ENCODE results near the gene STC2. TPM values are rescaled to one million over a fixed set of nuclear protein-coding genes. Genes with fewer than 3 reads are reported as not detected.

STC2 gene
- total and polyA plus RNA-seq, 2 of the 4 experiments (the other 2 are of a cell fraction) = 87.5 to 270 TPM

DNA sequence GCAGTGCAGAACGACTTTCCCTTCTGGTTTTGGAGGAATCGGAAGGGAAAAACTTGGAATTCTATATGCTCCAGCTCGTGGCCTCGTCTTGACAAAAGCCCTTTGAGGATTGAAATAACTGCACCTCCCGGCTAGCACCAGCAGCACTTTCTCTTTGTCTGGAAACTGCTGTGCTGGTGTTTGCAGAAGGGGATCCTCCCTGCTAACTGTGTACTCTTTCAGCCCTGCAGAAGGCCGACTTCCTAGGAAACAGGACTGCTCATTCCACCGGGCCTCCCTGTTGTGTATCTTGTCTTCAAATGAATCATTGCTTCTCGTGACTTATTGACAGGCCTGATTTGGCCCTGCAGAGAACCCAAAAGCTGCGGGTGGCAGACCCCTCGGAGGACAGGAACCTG is 23.6 kb downstream of the STC2 start:
- no peak for DNase-seq
- ATAC-seq (ENCODE audit: low read depth) = no peak
- H3K4me1 ChIP-seq (ENCODE audit: control insufficient read depth, insufficient read depth, low read length) = peaks cover 16% of the 10 kb centered on the region
- no peak overlapping the region for H2BK5ac ChIP-seq (ENCODE audit: low read depth, low read length, poor library complexity, severe bottlenecking)
- no peak overlapping the region for H3K9ac ChIP-seq (ENCODE audit: low read depth, low read length)
- H3K23ac ChIP-seq (ENCODE audit: low read depth, low read length) = no peak overlapping the region
- H3K4ac ChIP-seq (ENCODE audit: low read depth, low read length) = no peak overlapping the region
- H2BK120ac ChIP-seq (ENCODE audit: low read depth, low read length) = no peak overlapping the region
- H2AFZ ChIP-seq (replicated peaks; ENCODE audit: low read length, poor library complexity) = no peak overlapping the region
- no TSS peak for BruUV-seq (replicated peaks)
- H3K4me3 ChIP-seq (ENCODE audit: insufficient read depth, low read depth, low read length) = no peak overlapping the region
- H2AK9ac ChIP-seq (replicated peaks; ENCODE audit: low read depth, low read length, poor library complexity) = no peak overlapping the region
- no peak overlapping the region for H3K14ac ChIP-seq (replicated peaks; ENCODE audit: low read depth, low read length)
- H3K56ac ChIP-seq (ENCODE audit: extremely low read depth, insufficient read depth, low read length) = no peak overlapping the region
- peaks cover 7% of the 10 kb centered on the region; the same call in 1 of the 2 replicates for H3K9me1 ChIP-seq (ENCODE audit: insufficient read depth, low read length)
- no peak overlapping the region for H4K91ac ChIP-seq (ENCODE audit: insufficient read depth, low read depth, low read length)
- H4K5ac ChIP-seq (ENCODE audit: low read depth, low read length) = no peak overlapping the region
- 80% methylated on average over 7 of the region's 10 CpGs; no CpG with 5 or more reads in 1 of the 2 experiments for whole genome bisulfite sequencing, 2 experiments (ENCODE audit: extremely low coverage in 2 of 2, insufficient read length in 1 of 2)
- no peak overlapping the region for H3K18ac ChIP-seq (ENCODE audit: low read depth, low read length)
- H3K9me3 ChIP-seq (ENCODE audit: control insufficient read depth, insufficient read depth, low read length) = peaks cover 4% of the 10 kb centered on the region
- peaks cover 3% of the 10 kb centered on the region; the same call in 1 of the 2 replicates for H4K20me1 ChIP-seq (ENCODE audit: insufficient read depth, low read length)
- no peak overlapping the region for H3K4me2 ChIP-seq (ENCODE audit: low read depth, low read length)
- no peaks in the 10 kb centered on the region for H3K27me3 ChIP-seq (ENCODE audit: control insufficient read depth, insufficient read depth, low read length)
- CTCF ChIA-PET = no interaction called here
- H3K27ac ChIP-seq (ENCODE audit: insufficient read depth, low read length) = no peak overlapping the region
- dilution Hi-C loops (cut with HindIII; ENCODE audit: low sequenced_read_pairs, unreplicated experiment) (no loop called here), intact Hi-C loops (cut with micrococcal nuclease) (no loop called here), in situ Hi-C loops (cut with MboI; ENCODE audit: low sequenced_read_pairs) (no loop called here)
- no peak overlapping the region for H2AK5ac ChIP-seq (ENCODE audit: low read depth, low read length)
- H3K79me1 ChIP-seq (ENCODE audit: low read depth in 1 of 2, low read length in 2 of 2) = no peaks in the 10 kb centered on the region
- H2BK15ac ChIP-seq (ENCODE audit: low read depth, low read length) = no peak overlapping the region
- H4K8ac ChIP-seq (ENCODE audit: low read depth in 2 of 2, low read length in 2 of 2) = no peak overlapping the region
- TF ChIP-seq, protein P1, sequence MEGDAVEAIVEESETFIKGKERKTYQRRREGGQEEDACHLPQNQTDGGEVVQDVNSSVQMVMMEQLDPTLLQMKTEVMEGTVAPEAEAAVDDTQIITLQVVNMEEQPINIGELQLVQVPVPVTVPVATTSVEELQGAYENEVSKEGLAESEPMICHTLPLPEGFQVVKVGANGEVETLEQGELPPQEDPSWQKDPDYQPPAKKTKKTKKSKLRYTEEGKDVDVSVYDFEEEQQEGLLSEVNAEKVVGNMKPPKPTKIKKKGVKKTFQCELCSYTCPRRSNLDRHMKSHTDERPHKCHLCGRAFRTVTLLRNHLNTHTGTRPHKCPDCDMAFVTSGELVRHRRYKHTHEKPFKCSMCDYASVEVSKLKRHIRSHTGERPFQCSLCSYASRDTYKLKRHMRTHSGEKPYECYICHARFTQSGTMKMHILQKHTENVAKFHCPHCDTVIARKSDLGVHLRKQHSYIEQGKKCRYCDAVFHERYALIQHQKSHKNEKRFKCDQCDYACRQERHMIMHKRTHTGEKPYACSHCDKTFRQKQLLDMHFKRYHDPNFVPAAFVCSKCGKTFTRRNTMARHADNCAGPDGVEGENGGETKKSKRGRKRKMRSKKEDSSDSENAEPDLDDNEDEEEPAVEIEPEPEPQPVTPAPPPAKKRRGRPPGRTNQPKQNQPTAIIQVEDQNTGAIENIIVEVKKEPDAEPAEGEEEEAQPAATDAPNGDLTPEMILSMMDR (conservative IDR thresholded peaks at IDR 0.05; ENCODE audit: low read depth, low read length) = no peak
- no peak for TF ChIP-seq BHLHE40 (IDR thresholded peaks at IDR 0.05; ENCODE audit: low read depth, low read length)
- TF ChIP-seq MAZ (IDR thresholded peaks at IDR 0.05; ENCODE audit: borderline replicate concordance, low read depth, low read length) = no peak
- no peak for TF ChIP-seq RAD21 (IDR thresholded peaks at IDR 0.05; ENCODE audit: low read length)
- TF ChIP-seq CEBPB (IDR thresholded peaks at IDR 0.05; ENCODE audit: low read depth, low read length) = no peak
- TF ChIP-seq CHD1 (IDR thresholded peaks at IDR 0.05; ENCODE audit: low read depth, low read length) = no peak
- TF ChIP-seq, protein P2, sequence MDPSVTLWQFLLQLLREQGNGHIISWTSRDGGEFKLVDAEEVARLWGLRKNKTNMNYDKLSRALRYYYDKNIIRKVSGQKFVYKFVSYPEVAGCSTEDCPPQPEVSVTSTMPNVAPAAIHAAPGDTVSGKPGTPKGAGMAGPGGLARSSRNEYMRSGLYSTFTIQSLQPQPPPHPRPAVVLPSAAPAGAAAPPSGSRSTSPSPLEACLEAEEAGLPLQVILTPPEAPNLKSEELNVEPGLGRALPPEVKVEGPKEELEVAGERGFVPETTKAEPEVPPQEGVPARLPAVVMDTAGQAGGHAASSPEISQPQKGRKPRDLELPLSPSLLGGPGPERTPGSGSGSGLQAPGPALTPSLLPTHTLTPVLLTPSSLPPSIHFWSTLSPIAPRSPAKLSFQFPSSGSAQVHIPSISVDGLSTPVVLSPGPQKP (IDR thresholded peaks at IDR 0.05; ENCODE audit: borderline replicate concordance, low read depth, low read length) = no peak
- TF ChIP-seq, protein P3, sequence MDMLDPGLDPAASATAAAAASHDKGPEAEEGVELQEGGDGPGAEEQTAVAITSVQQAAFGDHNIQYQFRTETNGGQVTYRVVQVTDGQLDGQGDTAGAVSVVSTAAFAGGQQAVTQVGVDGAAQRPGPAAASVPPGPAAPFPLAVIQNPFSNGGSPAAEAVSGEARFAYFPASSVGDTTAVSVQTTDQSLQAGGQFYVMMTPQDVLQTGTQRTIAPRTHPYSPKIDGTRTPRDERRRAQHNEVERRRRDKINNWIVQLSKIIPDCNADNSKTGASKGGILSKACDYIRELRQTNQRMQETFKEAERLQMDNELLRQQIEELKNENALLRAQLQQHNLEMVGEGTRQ (IDR thresholded peaks at IDR 0.05; ENCODE audit: low read depth, low read length) = no peak
- no peak for TF ChIP-seq RCOR1 (IDR thresholded peaks at IDR 0.05; ENCODE audit: insufficient replicate concordance, low read length)
- no peak for TF ChIP-seq FOS (IDR thresholded peaks at IDR 0.05; ENCODE audit: low read depth, low read length)
- TF ChIP-seq SMC3 (IDR thresholded peaks at IDR 0.05; ENCODE audit: low read depth, low read length) = no peak
- no peak for TF ChIP-seq MXI1 (IDR thresholded peaks at IDR 0.05; ENCODE audit: borderline replicate concordance, low read depth, low read length)
- no peak for TF ChIP-seq RFX5 (IDR thresholded peaks at IDR 0.05; ENCODE audit: low read depth, low read length)
- no peak for TF ChIP-seq POLR2A (IDR thresholded peaks at IDR 0.05; ENCODE audit: low read depth, low read length)
- no peak for TF ChIP-seq MAFK (IDR thresholded peaks at IDR 0.05; ENCODE audit: low read depth, low read length)
- TF ChIP-seq NFE2L2 (IDR thresholded peaks at IDR 0.05; ENCODE audit: low read depth, low read length) = no peak
- POLR2A ChIA-PET (ENCODE audit: unreplicated experiment) = no interaction called here
- H2BK20ac ChIP-seq (ENCODE audit: low read depth, low read length) = no peak overlapping the region
- no peaks in the 10 kb centered on the region for H3K36me3 ChIP-seq (ENCODE audit: control insufficient read depth, insufficient read depth, low read length)

Measured in IMR-90 (cell line).